ENCODE results near the gene KCNT2.

GRCh38 chr1:196437671-196438070 is 170.6 kb downstream of the KCNT2 start:
- TF ChIP-seq CHD2 (IDR thresholded peaks at IDR 0.05; ENCODE audit: low read length, partially characterized antibody) (no peak), RFX5 (IDR thresholded peaks at IDR 0.05; ENCODE audit: low read length) (no peak), EZH2phosphoT487 (IDR thresholded peaks at IDR 0.05; ENCODE audit: borderline replicate concordance, low read depth) (no peak), SMC3 (IDR thresholded peaks at IDR 0.05; ENCODE audit: low read depth, low read length) (no peak), EP300 (IDR thresholded peaks at IDR 0.05; ENCODE audit: borderline replicate concordance in 1 of 2, low read depth in 1 of 2, low read length in 1 of 2) (no peak), CTCF (IDR thresholded peaks at IDR 0.05) (no peak), POLR2AphosphoS5 (IDR thresholded peaks at IDR 0.05; ENCODE audit: low read depth, low read length) (no peak), REST (IDR thresholded peaks at IDR 0.05; ENCODE audit: low read depth, low read length) (no peak), FOXM1 (IDR thresholded peaks at IDR 0.05; ENCODE audit: low read depth) (no peak), NRF1 (IDR thresholded peaks at IDR 0.05; ENCODE audit: low read depth, low read length) (no peak), RCOR1 (IDR thresholded peaks at IDR 0.05; ENCODE audit: low read length) (no peak)
